NCI-H187 (cell line): ENCODE data around the gene CARD9.
"Not testable (repeated sequence)": the region's sequence is repeated elsewhere in the genome, so short reads cannot be mapped to it uniquely, and the experiment has no call there.

Experiments used
- DNase-seq, 2 experiments: peaks; one replicate each; lab custom pipeline; 2025; lab: John Stamatoyannopoulos, UW

The CARD9 gene

GRCh38 chr9:136322756-136323330, 50.6 kb downstream of the CARD9 start:
- no peak for DNase-seq

GRCh38 chr9:136321561-136321960, 51.9 kb downstream of the CARD9 start:
- no peak for DNase-seq

- not testable (repeated sequence) for DNase-seq
Observed at GRCh38 chr9:136320972-136321371, 52.5 kb downstream of the CARD9 start.

- not testable (repeated sequence) for DNase-seq
Observed at GRCh38 chr9:136319955-136320354, 53.5 kb downstream of the CARD9 start.

GRCh38 chr9:136319244-136319643, 54.2 kb downstream of the CARD9 start:
- not testable (repeated sequence) for DNase-seq

- no peak for DNase-seq
Observed at GRCh38 chr9:136318776-136319241, 54.7 kb downstream of the CARD9 start.

- no peak for DNase-seq
Observed at GRCh38 chr9:136318111-136318775, 55.2 kb downstream of the CARD9 start.

GRCh38 chr9:136317695-136318094, 55.8 kb downstream of the CARD9 start:
- no peak for DNase-seq

- no peak for DNase-seq
Observed at GRCh38 chr9:136316896-136317676, 56.4 kb downstream of the CARD9 start.

GRCh38 chr9:136316271-136316751, 57.2 kb downstream of the CARD9 start:
- no peak for DNase-seq

- no peak for DNase-seq
Observed at GRCh38 chr9:136314944-136315343, 58.5 kb downstream of the CARD9 start.

GRCh38 chr9:136314056-136314416, 59.4 kb downstream of the CARD9 start:
- no peak for DNase-seq
